SK-N-DZ (cell line): ENCODE results near the gene IL36RN.

Source experiments
- DNase-seq: peaks from one replicate; pipeline ENCODE4 v3.0.0-alpha.2; 2015; ENCODE audit warnings: low spot score

The IL36RN gene

DNA sequence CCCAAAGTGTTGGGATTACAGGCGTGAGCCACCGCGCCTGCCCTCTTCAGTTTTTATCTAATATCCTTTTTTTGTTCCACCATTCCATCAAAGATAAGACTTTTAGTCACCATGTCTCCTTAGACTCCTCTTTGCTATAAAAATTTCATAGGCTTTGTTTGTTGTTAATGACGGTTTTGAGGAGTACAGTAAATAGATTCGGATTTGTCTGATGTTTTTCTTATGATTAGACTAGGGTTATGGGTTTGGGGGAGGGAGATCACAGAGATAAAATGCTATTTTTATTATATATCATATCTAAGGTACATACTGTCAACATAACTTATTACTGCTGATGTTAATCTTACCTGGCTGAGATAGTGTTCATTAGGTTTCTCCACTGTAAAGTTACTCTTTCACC, 12.5 kb upstream of the IL36RN start:
- DNase-seq, result no peak

DNA sequence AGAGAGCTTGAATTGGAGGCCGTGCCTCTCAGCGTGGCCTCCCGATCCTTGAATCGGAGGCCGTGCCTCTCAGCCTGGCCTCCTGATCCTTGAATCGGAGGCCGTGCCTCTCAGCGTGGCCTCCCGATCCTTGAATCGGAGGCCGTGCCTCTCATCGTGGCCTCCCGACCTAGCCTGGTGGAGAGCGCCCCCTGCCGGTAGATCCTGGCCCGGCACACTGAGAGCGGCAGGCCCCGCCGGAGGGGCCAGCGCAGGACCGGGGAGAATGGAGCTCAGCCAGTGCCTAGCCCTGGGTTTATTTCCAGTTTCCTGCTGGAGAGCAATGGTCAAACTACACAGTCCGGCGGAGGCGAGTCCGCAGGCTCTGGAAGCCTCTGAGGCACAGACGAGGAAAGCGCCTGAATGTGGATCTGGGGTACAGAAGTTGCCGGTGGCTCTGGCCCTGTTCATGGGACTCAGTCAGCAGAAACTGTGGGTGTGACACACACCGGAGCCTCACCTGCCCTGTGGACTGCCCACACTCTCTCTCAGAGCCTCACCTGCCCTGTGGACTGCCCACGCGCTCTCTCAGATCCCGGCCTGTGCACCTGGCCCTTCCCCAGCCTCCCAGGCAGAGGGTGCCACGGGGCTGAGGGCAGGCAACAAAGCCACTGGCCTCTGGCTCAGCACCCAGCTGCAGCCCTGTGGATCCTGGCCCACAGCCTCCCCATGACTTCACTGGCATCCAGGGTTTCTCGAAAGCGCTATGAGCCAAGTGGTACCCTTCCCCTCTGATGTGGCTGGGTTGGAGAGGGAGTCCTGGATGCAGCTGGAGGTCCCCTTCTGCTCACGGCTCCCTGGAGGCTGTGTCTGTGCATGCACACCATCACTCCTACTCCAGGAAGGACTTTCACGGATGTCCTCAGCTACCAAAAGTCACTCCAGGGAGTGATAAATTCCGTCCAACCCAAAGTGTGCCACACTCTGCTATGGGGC, 7.8 kb upstream of the IL36RN start:
- DNase-seq, result no peak

DNA sequence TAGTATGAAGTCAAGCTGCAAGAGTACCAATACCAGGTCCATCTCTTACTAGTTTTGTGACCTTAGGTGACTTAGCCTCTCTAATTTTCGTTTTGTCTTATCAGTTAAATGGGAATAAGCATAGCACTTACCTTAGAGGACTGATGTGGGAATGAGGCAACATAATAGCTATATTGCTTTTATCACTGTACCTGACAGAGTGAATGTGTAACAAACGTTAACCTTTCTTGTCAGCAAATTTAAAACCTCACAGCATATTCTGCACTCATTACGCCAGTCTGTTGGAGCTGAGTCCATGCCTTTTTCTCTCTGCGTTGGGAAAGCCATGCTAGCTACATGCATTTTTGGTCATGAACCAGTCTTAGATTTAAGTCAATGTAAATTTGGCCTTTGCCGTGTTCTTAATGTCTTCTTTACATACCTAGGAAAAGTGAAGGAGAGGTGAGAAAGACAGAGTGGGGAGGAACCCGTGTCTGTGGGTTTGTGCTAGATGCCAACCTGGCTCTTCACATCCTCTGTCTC, 6.5 kb upstream of the IL36RN start, which contains the start of gene IL36B:
Gene IL36B (minus strand): TSS at position 472 of the 522 bp plus-strand sequence.
- DNase-seq, result no peak

DNA sequence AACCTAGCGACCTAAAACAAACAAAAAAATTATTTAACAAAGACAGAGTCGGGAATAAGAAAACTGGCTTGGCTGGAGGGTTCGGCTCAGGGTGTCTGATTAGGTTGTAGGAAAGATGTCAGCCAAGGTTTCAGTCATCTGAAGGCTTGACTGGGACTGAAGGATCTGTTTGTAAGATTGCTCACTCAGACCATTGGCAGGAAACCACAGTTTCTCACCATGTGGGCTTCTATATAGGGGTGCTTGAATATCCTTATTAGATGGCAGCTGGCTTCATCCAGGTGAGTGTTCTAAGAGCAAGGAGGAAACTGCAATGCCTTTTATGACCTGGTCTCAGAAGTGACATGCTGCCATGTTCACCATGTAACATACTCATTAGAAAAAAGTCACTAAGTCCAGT, 5.3 kb upstream of the IL36RN start:
- no peak for DNase-seq

DNA sequence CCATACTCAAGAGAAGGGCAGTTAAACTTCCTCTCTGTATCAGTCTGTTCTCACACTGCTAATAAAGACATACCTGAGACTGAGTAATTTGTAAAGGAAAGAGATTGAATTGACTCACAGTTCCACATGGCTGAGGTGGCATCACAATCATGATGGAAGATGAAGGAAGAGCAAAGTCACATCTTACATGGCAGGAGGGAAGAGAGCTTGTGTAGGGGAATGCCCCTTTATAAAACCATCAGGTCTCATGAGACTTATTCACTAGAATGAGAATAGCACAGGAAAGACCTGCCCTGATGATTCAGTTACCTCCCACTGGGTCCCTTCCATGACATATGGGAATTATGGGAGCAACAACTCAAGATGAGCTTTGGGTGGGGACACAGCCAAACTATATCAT, 4.9 kb upstream of the IL36RN start:
- no peak for DNase-seq

DNA sequence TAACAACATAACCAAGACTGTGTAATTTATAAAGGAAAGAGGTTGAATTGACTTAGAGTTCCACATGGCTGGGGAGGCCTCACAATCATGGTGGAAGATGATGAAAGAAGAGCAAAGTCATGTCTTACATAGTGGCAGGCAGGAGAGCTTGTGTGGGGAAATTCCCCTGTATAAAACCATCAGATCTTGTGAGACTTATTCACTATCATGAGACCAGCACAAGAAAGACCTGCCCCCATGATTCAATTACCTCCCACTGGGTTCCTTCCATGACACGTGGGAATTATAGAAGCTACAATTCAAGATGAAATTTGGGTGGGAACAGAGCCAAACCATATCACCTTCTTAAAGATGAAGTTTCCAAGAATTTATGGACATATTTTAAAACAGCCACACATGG, 2.5 kb upstream of the IL36RN start:
- no peak for DNase-seq

DNA sequence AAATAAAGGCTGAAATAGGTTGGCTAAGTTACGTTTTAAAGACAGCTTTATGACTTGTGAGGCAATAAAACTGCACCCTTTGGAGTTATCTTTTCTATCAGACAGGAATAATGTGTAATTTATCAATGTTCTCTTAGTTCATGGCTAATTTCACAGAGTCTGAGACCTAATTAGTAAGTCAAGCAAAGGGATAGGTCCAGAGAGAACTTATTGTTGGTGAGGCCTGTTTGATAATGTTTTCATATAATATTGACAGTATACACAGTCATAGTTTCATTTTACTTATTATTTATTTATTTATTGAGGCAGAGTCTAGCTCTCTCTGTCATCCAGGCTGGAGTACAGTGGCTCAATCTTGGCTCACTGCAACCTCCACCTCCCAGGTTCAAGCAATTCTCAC, 1.9 kb upstream of the IL36RN start:
- DNase-seq, result no peak

DNA sequence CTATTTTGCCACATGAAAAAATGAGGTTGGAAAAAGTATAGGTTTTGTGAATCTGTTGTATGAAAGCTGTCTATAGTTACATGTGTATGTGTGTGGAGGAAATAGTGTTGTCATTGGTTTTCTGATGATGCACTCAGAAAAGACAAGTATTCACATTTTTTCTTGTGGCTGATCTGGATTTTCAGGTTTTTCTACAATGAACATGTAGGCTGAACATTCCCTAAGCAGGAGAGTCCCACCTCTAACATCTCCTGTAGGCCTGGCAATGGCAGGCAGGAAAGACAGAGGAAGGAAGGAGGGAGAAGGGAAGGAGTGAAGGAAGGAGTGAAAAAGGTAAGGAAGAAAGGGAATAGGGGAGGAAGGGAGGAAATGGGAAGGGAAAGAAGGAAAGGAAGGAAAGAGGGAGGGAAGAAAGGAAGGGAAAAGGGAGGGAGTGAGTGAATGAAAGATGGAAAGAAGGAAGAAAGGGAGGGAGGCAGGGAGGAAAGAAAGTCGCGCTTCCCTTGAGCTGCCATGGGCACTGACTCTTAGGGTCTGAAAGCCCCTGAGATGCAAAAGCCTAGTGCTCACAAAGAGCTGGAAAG, 495 bp upstream of the IL36RN start:
- no peak for DNase-seq

DNA sequence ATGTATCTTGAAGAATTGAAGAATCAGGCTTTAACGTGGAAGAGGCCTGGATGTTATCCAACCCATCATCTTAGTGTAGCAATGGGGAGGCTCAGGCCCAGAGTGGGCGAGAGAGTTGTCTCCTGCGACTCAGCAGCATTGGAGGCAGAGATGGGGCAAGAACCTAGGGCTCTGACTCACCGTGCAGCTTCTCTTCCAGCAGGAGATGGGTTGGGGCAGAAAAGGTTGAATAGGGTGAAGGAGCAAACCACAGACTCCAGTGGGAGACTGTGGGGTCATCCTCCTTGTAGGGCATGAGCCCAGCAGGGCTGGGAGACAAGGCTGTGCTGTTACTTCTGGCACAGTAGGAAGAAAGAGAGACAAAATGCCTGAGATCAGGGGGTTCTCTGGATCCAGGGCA, 1.4 kb downstream of the IL36RN start:
- DNase-seq, result no peak

DNA sequence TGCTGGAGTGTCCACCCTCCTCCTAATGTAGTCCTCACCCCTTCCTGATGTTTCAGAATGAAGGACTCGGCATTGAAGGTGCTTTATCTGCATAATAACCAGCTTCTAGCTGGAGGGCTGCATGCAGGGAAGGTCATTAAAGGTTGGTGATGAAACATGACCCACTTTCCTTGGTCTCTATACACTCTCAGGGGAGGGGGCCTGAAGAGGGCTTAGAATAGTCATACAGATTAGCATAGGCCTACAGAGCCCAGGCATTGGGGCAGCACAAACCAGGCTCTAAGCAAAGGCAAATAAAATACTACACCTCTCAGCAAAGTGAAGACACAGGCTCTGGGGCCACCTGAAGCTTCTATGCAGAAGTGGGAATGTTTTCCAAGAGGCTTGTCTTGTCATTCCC, 1.8 kb downstream of the IL36RN start:
- no peak for DNase-seq

DNA sequence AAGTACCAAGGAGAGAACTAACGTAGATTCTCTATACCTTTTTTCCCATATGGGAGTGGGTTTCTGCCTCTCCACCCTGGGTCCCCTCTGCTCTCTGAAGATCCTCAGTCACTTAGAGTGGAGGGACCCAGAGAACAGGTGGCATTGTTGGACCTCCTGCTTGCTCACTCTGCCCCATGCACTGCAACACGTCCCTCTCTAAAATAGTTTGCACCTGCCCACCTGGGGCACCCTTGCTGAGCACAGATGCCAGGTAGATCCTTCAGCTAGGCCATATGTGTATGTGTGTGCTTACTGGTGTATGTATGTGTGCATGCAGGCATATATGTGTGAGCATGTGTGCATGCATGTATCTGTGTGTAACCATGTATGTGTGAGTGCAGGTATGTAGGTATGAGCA, 2.2 kb downstream of the IL36RN start:
- no peak for DNase-seq

DNA sequence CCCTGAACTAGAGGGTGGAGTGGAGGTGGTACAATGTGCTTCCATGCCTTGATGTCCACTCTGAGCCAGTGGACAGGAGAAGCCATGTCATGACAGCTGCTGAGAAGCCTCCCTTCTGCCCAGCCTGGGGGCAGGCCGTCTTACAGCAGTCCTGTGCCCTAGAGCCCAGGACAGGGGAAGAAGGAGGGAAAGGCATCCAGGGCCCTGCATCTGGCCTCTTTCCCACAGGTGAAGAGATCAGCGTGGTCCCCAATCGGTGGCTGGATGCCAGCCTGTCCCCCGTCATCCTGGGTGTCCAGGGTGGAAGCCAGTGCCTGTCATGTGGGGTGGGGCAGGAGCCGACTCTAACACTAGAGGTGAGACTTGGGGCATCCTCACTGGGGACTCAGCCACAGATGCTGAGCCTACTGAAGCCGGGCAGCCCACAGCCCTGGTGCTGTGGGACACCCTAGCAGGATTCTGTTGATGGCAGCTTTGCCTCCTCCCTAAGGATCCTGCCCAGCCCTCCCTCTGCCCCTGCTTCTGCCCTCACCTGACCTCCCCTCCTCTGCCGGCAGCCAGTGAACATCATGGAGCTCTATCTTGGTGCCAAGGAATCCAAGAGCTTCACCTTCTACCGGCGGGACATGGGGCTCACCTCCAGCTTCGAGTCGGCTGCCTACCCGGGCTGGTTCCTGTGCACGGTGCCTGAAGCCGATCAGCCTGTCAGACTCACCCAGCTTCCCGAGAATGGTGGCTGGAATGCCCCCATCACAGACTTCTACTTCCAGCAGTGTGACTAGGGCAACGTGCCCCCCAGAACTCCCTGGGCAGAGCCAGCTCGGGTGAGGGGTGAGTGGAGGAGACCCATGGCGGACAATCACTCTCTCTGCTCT, 3.1 kb downstream of the IL36RN start:
- DNase-seq, result no peak

DNA sequence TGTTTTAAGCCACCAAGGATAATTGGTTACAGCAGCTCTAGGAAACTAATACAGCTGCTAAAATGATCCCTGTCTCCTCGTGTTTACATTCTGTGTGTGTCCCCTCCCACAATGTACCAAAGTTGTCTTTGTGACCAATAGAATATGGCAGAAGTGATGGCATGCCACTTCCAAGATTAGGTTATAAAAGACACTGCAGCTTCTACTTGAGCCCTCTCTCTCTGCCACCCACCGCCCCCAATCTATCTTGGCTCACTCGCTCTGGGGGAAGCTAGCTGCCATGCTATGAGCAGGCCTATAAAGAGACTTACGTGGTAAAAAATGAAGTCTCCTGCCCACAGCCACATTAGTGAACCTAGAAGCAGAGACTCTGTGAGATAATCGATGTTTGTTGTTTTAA, 5.3 kb downstream of the IL36RN start:
- DNase-seq, result no peak

DNA sequence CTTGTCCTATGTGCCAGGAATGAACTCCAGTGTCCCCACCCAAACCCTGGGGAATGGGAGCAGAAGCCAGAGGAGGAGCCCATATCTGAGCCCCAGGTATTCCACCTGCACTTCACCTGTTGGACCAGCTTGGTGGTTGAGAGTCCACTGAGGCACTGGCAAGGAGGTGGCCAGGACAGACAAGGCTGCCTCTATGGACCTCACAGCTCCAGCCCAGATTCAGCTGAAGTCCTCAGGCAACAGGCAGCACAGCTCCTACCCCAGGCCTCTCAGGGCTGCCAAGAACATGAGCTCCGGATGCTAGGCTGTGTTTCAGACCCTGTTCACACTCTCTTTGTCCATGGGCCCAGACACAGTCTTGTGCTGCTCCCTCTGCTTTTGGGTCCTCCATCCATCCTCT, 5.9 kb downstream of the IL36RN start:
- no peak for DNase-seq

DNA sequence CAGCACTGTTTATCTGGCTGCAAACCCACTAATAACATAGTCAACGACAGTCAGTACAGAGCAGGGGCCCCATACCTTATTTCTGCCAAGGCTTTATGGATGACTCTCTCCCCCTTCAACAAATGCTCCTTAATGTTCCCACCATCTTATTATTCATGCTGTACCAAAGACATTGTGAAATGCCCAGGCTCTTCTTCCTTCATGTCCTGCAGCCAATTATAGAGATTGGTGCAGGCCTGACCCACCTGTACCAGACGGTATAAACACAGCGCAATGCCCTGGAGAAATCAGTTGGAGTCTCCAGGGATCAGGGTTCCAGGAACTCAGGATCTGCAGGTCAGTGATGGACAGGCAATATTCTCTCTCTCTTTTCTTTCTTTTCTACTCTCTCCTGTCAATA, 8.7 kb downstream of the IL36RN start, which contains the start of gene IL1F10:
Gene IL1F10 (plus strand): TSS at position 290 of the 400 bp plus-strand sequence. CDS start 4,769 bp downstream, outside the sequence.
- DNase-seq, result no peak

DNA sequence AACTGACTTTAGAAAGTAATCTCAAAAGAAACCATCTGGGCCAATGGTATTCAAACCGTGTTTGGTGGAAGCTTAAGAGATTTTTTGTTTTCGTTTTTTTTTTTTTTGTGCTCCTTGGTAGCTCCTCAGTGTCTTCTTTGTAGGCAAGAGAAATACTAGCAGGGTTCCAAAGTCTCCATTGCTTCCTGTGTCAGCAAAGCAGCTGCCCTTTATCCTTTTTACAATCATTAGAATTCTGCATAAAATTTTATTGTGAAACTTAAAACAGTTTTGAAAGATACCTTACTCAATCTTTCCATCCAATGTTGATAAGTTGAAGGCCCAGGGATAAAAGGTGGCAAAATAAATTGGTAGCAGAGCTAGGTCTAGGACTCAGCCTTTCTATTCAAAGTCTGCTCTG, 9.3 kb downstream of the IL36RN start:
- no peak for DNase-seq

DNA sequence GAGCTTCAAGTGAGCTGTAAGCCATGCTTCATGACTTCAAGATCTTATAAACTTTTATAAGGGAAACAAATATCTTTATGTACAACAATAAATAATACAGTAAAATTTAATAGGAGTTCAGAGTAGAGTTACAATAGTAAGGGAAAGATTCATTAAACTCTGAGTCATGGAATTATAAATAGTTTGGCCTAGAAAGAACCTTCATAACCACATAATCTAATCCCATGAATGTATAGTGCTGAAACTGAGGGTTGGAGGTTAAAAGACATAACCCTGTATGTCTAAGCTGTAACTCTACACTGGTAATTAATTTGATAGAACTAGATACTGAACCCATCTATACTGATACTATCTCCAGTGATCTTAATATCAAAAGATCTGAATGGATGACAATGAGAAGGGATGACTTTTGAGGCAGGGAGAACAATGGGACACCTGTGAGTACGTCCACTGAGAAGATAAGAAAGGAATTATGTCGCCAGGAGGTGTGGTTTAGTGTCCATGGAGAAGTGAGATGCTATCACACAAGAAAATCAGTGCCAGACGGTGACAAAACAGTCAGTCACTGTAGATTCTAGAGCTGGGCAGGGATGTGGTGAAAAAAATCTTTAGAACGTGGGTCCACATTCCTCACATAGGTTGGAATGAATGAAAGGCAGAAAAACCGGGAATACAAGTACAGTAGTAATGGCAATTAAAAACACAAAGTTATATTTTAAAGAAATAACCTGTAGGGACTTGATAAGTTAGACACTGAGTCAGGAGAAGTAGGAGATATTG, 9.9 kb downstream of the IL36RN start:
- no peak for DNase-seq

DNA sequence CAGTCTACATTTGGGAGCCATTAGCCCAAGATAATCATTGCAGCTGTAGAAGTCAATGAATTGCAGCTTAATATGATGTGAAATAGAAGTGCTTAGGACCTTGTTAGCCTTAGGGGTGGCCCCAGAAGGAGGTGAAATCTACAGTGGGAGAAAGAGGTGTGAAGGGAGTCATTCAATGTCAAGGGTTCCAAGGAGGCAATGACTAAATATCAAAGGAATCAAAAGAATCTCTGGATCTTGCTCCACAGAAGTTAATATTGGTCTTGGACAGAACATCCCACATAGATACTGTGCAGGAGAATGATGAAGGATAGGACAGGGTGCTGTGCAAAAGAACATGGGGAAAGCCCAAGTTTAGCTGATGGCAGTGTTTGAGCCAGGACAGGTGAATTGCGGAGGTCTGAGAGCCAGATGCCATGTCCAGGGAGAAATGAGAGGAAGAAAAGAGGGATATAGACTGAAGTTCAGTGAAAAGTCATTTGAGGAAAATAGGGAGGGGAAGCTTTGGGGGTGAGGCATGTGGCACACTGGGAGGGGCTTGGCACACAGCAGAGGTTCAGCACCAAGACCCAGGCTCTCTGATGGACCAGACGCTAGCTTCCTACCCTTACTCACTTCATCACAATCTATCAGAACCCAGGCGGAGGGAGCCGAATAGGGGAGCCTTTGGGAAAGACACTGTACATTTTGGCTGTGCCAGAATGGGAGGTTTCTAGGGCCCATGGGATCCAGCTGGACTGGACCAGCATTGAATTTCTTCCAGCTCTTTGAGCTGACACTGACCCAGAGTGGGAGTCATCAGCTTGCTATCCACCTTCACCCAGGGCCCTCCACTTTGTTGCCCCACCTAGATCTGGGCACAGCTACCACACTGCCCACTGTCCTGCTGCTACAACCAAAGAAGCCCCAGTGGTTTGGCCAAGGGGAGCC, 10.9 kb downstream of the IL36RN start:
- no peak for DNase-seq

DNA sequence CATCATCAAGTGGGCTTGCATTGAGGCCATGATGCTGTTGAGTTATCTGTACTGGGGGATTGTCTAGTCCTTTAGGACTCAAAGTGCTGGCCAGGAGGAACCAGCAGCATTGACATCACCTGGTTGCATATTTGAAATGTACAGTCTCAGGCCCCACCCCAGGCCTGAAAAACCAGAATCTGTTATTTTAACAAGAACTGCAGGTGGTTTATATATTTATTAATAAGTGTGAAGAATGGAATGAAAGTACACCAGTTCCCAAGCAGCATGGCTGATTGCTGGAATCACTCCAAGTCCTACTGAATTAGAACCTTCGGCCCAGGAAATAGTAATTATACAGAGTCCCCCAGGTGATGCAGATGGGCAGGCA, 11.6 kb downstream of the IL36RN start:
- no peak for DNase-seq

DNA sequence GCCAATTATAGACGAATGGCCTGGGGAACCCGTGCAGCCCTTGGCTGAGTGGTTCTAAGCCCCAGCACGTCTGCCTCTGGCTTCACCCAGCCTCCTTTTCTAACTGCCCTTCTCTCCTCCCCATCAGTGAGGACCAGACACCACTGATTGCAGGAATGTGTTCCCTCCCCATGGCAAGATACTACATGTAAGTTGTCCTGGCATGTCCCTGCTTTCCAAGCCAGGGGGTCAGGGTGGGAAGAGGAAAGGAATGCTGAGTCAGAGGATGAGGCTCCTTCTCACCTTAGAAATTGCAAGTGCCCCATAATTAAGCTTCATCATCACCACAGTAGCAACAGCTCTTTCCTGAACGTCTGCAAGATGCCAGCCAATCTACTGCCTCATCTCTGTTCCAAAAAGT, 13.6 kb downstream of the IL36RN start:
- DNase-seq, result no peak
